Measurements from ENCODE around the gene C16orf78.

DNA sequence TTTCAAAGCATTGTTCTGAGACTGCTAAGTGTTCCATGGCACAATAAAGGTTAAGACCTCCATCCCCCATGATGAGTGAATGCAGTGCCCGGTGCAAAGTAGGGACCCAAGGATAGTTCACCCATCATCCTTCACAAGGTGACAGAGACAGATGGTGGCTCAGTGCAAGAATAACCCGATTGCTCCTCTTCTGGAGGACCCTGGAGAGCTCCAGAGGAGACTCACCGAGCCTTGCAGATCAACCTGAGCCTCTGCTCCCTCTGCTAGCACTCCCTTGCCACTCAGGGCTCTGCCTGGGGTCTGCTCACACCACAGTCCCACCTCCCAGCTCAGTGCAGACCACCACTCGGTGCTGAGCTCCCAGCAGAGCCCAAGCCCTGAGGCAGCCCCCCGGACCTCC is 49.3 kb downstream of the C16orf78 start:
- no peak for TF ChIP-seq EZH2 (IDR thresholded peaks at IDR 0.05; ENCODE audit: low read length)
- TF ChIP-seq, protein P1, sequence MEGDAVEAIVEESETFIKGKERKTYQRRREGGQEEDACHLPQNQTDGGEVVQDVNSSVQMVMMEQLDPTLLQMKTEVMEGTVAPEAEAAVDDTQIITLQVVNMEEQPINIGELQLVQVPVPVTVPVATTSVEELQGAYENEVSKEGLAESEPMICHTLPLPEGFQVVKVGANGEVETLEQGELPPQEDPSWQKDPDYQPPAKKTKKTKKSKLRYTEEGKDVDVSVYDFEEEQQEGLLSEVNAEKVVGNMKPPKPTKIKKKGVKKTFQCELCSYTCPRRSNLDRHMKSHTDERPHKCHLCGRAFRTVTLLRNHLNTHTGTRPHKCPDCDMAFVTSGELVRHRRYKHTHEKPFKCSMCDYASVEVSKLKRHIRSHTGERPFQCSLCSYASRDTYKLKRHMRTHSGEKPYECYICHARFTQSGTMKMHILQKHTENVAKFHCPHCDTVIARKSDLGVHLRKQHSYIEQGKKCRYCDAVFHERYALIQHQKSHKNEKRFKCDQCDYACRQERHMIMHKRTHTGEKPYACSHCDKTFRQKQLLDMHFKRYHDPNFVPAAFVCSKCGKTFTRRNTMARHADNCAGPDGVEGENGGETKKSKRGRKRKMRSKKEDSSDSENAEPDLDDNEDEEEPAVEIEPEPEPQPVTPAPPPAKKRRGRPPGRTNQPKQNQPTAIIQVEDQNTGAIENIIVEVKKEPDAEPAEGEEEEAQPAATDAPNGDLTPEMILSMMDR (optimal IDR thresholded peaks at IDR 0.05 in 1 of 3, IDR thresholded peaks at IDR 0.05 in 1 of 3, conservative IDR thresholded peaks at IDR 0.05 in 1 of 3; ENCODE audit: extremely low read depth in 1 of 3, insufficient read depth in 2 of 3, low read length in 3 of 3), result no peak

Data from keratinocyte (primary cell).